ENCODE results near the gene PSMB5.
"Not testable (repeated sequence)": the region's sequence is repeated elsewhere in the genome, so short reads cannot be mapped to it uniquely, and the experiment has no call there.

Gene PSMB5

GRCh38 chr14:23043145-23043544, 8.4 kb upstream of the PSMB5 start:
- DNase-seq = no peak

GRCh38 chr14:23042162-23042965, 7.7 kb upstream of the PSMB5 start, which contains the start of gene PSMB11:
Gene PSMB11 (plus strand): TSS chr14:23042212. CDS start chr14:23042226, 14 bp downstream.
- no peak for DNase-seq

GRCh38 chr14:23041729-23042128, 7.0 kb upstream of the PSMB5 start:
- no peak for DNase-seq

GRCh38 chr14:23040100-23040499, 5.4 kb upstream of the PSMB5 start:
- DNase-seq = no peak

GRCh38 chr14:23035303-23036144, 824 bp upstream of the PSMB5 start:
- DNase-seq = no peak

- DNase-seq = no peak
Measured at GRCh38 chr14:23033801-23034497, 751 bp downstream of the PSMB5 start.

GRCh38 chr14:23033251-23033727, 1.4 kb downstream of the PSMB5 start:
- no peak for DNase-seq

- no peak for DNase-seq
Measured at GRCh38 chr14:23030936-23031335, 3.8 kb downstream of the PSMB5 start.

- no peak for DNase-seq
Measured at GRCh38 chr14:23028799-23029198, 5.9 kb downstream of the PSMB5 start.

GRCh38 chr14:23025151-23025814, 9.4 kb downstream of the PSMB5 start:
- DNase-seq = no peak

- no peak for DNase-seq
Measured at GRCh38 chr14:23024612-23025075, 10.1 kb downstream of the PSMB5 start.

- no peak for DNase-seq
Measured at GRCh38 chr14:23023795-23024152, 10.9 kb downstream of the PSMB5 start.

- DNase-seq = no peak
Measured at GRCh38 chr14:23023022-23023794, 11.5 kb downstream of the PSMB5 start.

GRCh38 chr14:23021889-23022442, 12.7 kb downstream of the PSMB5 start:
- DNase-seq = no peak

- DNase-seq = no peak
Measured at GRCh38 chr14:23021434-23021833, 13.3 kb downstream of the PSMB5 start.

- no peak for DNase-seq
Measured at GRCh38 chr14:23020143-23021128, 14.3 kb downstream of the PSMB5 start.

GRCh38 chr14:23018107-23018506, 16.6 kb downstream of the PSMB5 start:
- DNase-seq = no peak

GRCh38 chr14:23017091-23017490, 17.6 kb downstream of the PSMB5 start:
- no peak for DNase-seq

GRCh38 chr14:23015618-23016017, 19.1 kb downstream of the PSMB5 start:
- no peak for DNase-seq

GRCh38 chr14:23013749-23014054, 21.0 kb downstream of the PSMB5 start:
- DNase-seq = not testable (repeated sequence)
